GM21423 (cell line): ENCODE data around the gene C12orf75.
"Not testable (repeated sequence)": the region's sequence is repeated elsewhere in the genome, so short reads cannot be mapped to it uniquely, and the experiment has no call there.

Source experiments
- ATAC-seq: cut with Tn5 transposase; IDR thresholded peaks from one replicate; pipeline ENCODE4 v1.9.1; 2021; ENCODE audit warnings: mild to moderate bottlenecking, moderate library complexity; ENCODE audit not compliant: unreplicated experiment

C12orf75 gene

GRCh38 chr12:105334582-105334981, 4.1 kb downstream of the C12orf75 start:
- ATAC-seq, result no peak

GRCh38 chr12:105335856-105336255, 5.4 kb downstream of the C12orf75 start:
- ATAC-seq, result no peak

GRCh38 chr12:105336411-105336810, 5.9 kb downstream of the C12orf75 start:
- ATAC-seq, result no peak

GRCh38 chr12:105337391-105337790, 6.9 kb downstream of the C12orf75 start:
- no peak for ATAC-seq

- ATAC-seq, result no peak
These were observed 8.5 kb downstream of the C12orf75 start for GRCh38 chr12:105338966-105339365.

GRCh38 chr12:105341010-105341409, 10.5 kb downstream of the C12orf75 start:
- no peak for ATAC-seq

- not testable (repeated sequence) for ATAC-seq
These were observed 11.1 kb downstream of the C12orf75 start for GRCh38 chr12:105341620-105342019.

- no peak for ATAC-seq
These were observed 12.0 kb downstream of the C12orf75 start for GRCh38 chr12:105342464-105342863.

GRCh38 chr12:105343836-105344235, 13.3 kb downstream of the C12orf75 start:
- ATAC-seq, result no peak

GRCh38 chr12:105347499-105347898, 17.0 kb downstream of the C12orf75 start:
- ATAC-seq, result no peak

GRCh38 chr12:105348142-105348541, 17.7 kb downstream of the C12orf75 start:
- no peak for ATAC-seq

- no peak for ATAC-seq
These were observed 18.1 kb downstream of the C12orf75 start for GRCh38 chr12:105348561-105348960.

- no peak for ATAC-seq
These were observed 18.6 kb downstream of the C12orf75 start for GRCh38 chr12:105349138-105349537.

GRCh38 chr12:105351523-105351922, 21.0 kb downstream of the C12orf75 start:
- ATAC-seq, result peak; percentile 56

- peak; percentile 90 for ATAC-seq
These were observed 21.6 kb downstream of the C12orf75 start for GRCh38 chr12:105352052-105352451.

- ATAC-seq, result no peak
These were observed 22.6 kb downstream of the C12orf75 start for GRCh38 chr12:105352940-105353635.

GRCh38 chr12:105355752-105356151, 25.3 kb downstream of the C12orf75 start:
- ATAC-seq, result no peak

GRCh38 chr12:105357162-105357691, 26.7 kb downstream of the C12orf75 start:
- ATAC-seq, result peak; percentile 67

GRCh38 chr12:105358789-105359188, 28.3 kb downstream of the C12orf75 start:
- ATAC-seq, result peak; percentile 54

GRCh38 chr12:105359856-105360255, 29.4 kb downstream of the C12orf75 start:
- no peak for ATAC-seq

- no peak for ATAC-seq
These were observed 33.4 kb downstream of the C12orf75 start for GRCh38 chr12:105363890-105364289.

- ATAC-seq, result no peak
These were observed 34.7 kb downstream of the C12orf75 start for GRCh38 chr12:105365231-105365630.
